ENCODE measurements around the gene WNT5B. TPM values are rescaled to one million over a fixed set of nuclear protein-coding genes. Genes with fewer than 3 reads are reported as not detected.

Gene WNT5B
- polyA plus RNA-seq, 1 donor (not counting 4 experiments of a cell fraction or from before 2014, with no cell fraction given) = 12.3 TPM

GRCh38 chr12:1661553-1662335, 32.7 kb downstream of the WNT5B start:
- Histone ChIP-seq H2AFZ (ENCODE audit: control insufficient read depth, low read length) (no peak overlapping the region), H3K27ac (ENCODE audit: control insufficient read depth, insufficient read depth, low read length) (peak overlapping the region; percentile 56)
- DNase-seq (ENCODE audit: low read depth, low spot score) = peak; percentile 49

GRCh38 chr12:1662761-1663439, 33.9 kb downstream of the WNT5B start:
- Histone ChIP-seq H3K9me1 (ENCODE audit: control insufficient read depth, extremely low read depth, insufficient read depth, low read length) (no peaks in the 10 kb centered on the region), H2AFZ (ENCODE audit: control insufficient read depth, low read length) (no peak overlapping the region), H3K9me3 (ENCODE audit: control insufficient read depth, low read depth, low read length) (no peaks in the 10 kb centered on the region), H3K4me1 (ENCODE audit: control insufficient read depth, extremely low read depth, insufficient read depth, low read length) (peaks cover 15% of the 10 kb centered on the region), H3K4me2 (ENCODE audit: control insufficient read depth, extremely low read depth, insufficient read depth, low read depth, low read length) (peak overlapping the region; percentile 8), H3K9ac (ENCODE audit: control insufficient read depth, extremely low read depth, insufficient read depth, low read length) (no peak overlapping the region), H3K27ac (ENCODE audit: control insufficient read depth, insufficient read depth, low read length) (no peak overlapping the region), H3K4me3 (ENCODE audit: control insufficient read depth in 2 of 3, extremely low read depth in 1 of 3, insufficient read depth in 2 of 3, low read depth in 1 of 3, low read length in 3 of 3) (no peak overlapping the region), H3K79me2 (ENCODE audit: control insufficient read depth, insufficient read depth, low read length) (no peaks in the 10 kb centered on the region), H4K20me1 (ENCODE audit: control insufficient read depth, extremely low read depth, insufficient read depth, low read length) (no peaks in the 10 kb centered on the region), H3K27me3 (ENCODE audit: control insufficient read depth, extremely low read depth, insufficient read depth, low read length) (no peaks in the 10 kb centered on the region), H3K36me3 (ENCODE audit: control insufficient read depth in 2 of 2, extremely low read depth in 1 of 2, insufficient read depth in 2 of 2, low read length in 2 of 2) (no peaks in the 10 kb centered on the region)
- no peak for FAIRE-seq
- TF ChIP-seq EZH2 (IDR thresholded peaks at IDR 0.05; ENCODE audit: low read length) = no peak
- TF ChIP-seq CTCF (optimal IDR thresholded peaks at IDR 0.05 in 1 of 3, IDR thresholded peaks at IDR 0.05 in 1 of 3, conservative IDR thresholded peaks at IDR 0.05 in 1 of 3; ENCODE audit: extremely low read depth in 1 of 3, insufficient read depth in 2 of 3, low read length in 3 of 3) = peak; percentile 67 to 78 (median 75)
- dilution Hi-C loops (cut with MboI; ENCODE audit: extremely low pct_ligation_motif_present, low sequenced_read_pairs) = no loop called here
- peak; percentile 19 for DNase-seq (ENCODE audit: low read depth, low spot score)

More at GRCh38 chr12:1661553-1662335, 32.7 kb downstream of the WNT5B start:
- Histone ChIP-seq H3K4me2 (ENCODE audit: control insufficient read depth, extremely low read depth, insufficient read depth, low read depth, low read length) (peak overlapping the region; percentile 27), H3K9ac (ENCODE audit: control insufficient read depth, extremely low read depth, insufficient read depth, low read length) (peak overlapping the region; percentile 52), H3K36me3 (ENCODE audit: control insufficient read depth in 2 of 2, extremely low read depth in 1 of 2, insufficient read depth in 2 of 2, low read length in 2 of 2) (no peaks in the 10 kb centered on the region), H3K79me2 (ENCODE audit: control insufficient read depth, insufficient read depth, low read length) (no peaks in the 10 kb centered on the region), H3K27me3 (ENCODE audit: control insufficient read depth, extremely low read depth, insufficient read depth, low read length) (no peaks in the 10 kb centered on the region), H3K9me1 (ENCODE audit: control insufficient read depth, extremely low read depth, insufficient read depth, low read length) (no peaks in the 10 kb centered on the region), H4K20me1 (ENCODE audit: control insufficient read depth, extremely low read depth, insufficient read depth, low read length) (no peaks in the 10 kb centered on the region), H3K4me3 (ENCODE audit: control insufficient read depth in 2 of 3, extremely low read depth in 1 of 3, insufficient read depth in 2 of 3, low read depth in 1 of 3, low read length in 3 of 3) (peak overlapping the region in 1 of 3 experiments; percentile 28), H3K9me3 (ENCODE audit: control insufficient read depth, low read depth, low read length) (no peaks in the 10 kb centered on the region), H3K4me1 (ENCODE audit: control insufficient read depth, extremely low read depth, insufficient read depth, low read length) (peaks cover 15% of the 10 kb centered on the region)
- TF ChIP-seq CTCF (optimal IDR thresholded peaks at IDR 0.05 in 1 of 3, IDR thresholded peaks at IDR 0.05 in 1 of 3, conservative IDR thresholded peaks at IDR 0.05 in 1 of 3; ENCODE audit: extremely low read depth in 1 of 3, insufficient read depth in 2 of 3, low read length in 3 of 3) = no peak
- no peak for TF ChIP-seq EZH2 (IDR thresholded peaks at IDR 0.05; ENCODE audit: low read length)
- dilution Hi-C loops (cut with MboI; ENCODE audit: extremely low pct_ligation_motif_present, low sequenced_read_pairs) = no loop called here
- no peak for FAIRE-seq

Measured in keratinocyte (primary cell).